ENCODE data around the gene UBE2C.

The UBE2C gene

DNA sequence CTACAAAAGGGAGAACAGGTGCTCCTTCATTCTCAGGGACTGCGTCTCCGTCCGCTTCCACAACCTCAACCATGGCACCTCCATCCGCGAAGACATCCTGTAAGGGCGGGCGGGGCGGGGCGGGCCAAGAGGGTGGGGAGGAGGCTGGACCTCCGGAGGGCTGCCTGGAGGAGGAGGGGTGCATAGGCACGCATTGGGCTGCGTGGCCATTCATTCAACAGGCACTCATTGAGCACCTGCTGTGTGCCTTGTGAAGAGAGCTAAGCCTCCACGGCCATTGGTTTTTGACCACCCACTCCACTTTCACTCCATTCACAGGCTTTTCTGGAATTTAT lies 45.4 kb downstream of the UBE2C start:
- Histone ChIP-seq H2BK12ac (ENCODE audit: low read length in 2 of 2) (no peak overlapping the region), H3K14ac (ENCODE audit: low read length in 2 of 2) (peak overlapping the region in 1 of 2 experiments; percentile 21), H4K91ac (ENCODE audit: low read length) (peak overlapping the region; percentile 34), H4K8ac (ENCODE audit: low read length) (peak overlapping the region; percentile 96), H3K36me3 (ENCODE audit: control insufficient read depth in 1 of 2, insufficient read depth in 2 of 2, low read depth in 1 of 2, low read length in 2 of 2) (peaks cover 5 to 21% of the 10 kb centered on the region in 2 experiments), H3K27ac (ENCODE audit: low read length, poor library complexity, severe bottlenecking) (peak overlapping the region; percentile 12), H3K27me3 (ENCODE audit: control insufficient read depth in 1 of 2, insufficient read depth in 1 of 2, low read length in 2 of 2) (no peaks in the 10 kb centered on the region), H3K4ac (ENCODE audit: low read depth in 1 of 2, low read length in 2 of 2) (peak overlapping the region in 1 of 2 experiments; percentile 88), H3K18ac (ENCODE audit: low read depth in 1 of 2, low read length in 2 of 2) (peak overlapping the region; percentile 1 to 34), H3K9ac (ENCODE audit: low read length) (peak overlapping the region; percentile 90), H3K79me1 (replicated peaks; ENCODE audit: low read length, poor library complexity, severe bottlenecking) (peaks cover 35% of the 10 kb centered on the region), H2AFZ (ENCODE audit: low read depth, low read length) (peak overlapping the region; percentile 49), H3K4me2 (ENCODE audit: low read length, poor library complexity, severe bottlenecking) (peak overlapping the region; percentile 64), H3K4me3 (ENCODE audit: insufficient read depth in 1 of 2, low read depth in 1 of 2, low read length in 2 of 2) (peak overlapping the region; percentile 59 to 94), H2BK120ac (ENCODE audit: low read depth, low read length) (no peak overlapping the region), H3K9me3 (ENCODE audit: control insufficient read depth, low read length) (no peaks in the 10 kb centered on the region), H3K23ac (ENCODE audit: low read length in 2 of 2) (no peak overlapping the region), H2AK5ac (ENCODE audit: low read length, severe bottlenecking) (peak overlapping the region; percentile 57), H3K4me1 (ENCODE audit: control insufficient read depth, insufficient read depth, low read depth, low read length) (peaks cover 23% of the 10 kb centered on the region), H2BK15ac (ENCODE audit: low read depth, poor library complexity, severe bottlenecking) (peak overlapping the region; percentile 8), H2BK5ac (ENCODE audit: low read depth, low read length, poor library complexity, severe bottlenecking) (no peak overlapping the region)
- DNase-seq = no peak
- 8% methylated on average over 4 of the region's 13 CpGs for WGBS

DNA sequence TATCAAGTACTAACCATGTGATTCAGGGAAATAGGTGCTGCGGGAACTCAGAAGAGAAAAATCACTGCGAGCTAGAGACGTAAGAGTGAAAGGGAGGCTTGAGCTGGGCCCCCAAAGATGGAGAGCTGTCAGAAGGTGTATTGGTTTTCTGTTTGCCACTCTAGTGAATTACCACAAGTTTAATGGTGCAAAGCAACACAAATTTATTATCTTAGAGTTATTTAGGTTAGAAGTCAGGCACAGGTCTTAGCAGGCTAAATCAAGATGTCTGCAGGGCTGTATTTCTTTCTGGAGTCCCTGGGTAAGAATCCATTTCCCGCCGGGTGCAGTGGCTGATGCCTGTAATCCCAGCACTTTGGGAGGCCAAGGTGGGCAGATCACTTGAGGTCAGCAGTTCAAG lies 47.5 kb downstream of the UBE2C start:
- Histone ChIP-seq H3K4me1 (ENCODE audit: control insufficient read depth, insufficient read depth, low read depth, low read length) (peaks cover 21% of the 10 kb centered on the region), H3K14ac (ENCODE audit: low read length in 2 of 2) (no peak overlapping the region), H4K8ac (ENCODE audit: low read length) (no peak overlapping the region), H2BK5ac (ENCODE audit: low read depth, low read length, poor library complexity, severe bottlenecking) (no peak overlapping the region), H3K4me2 (ENCODE audit: low read length, poor library complexity, severe bottlenecking) (no peak overlapping the region), H3K27ac (ENCODE audit: low read length, poor library complexity, severe bottlenecking) (no peak overlapping the region), H2BK15ac (ENCODE audit: low read depth, poor library complexity, severe bottlenecking) (no peak overlapping the region), H3K36me3 (ENCODE audit: control insufficient read depth in 1 of 2, insufficient read depth in 2 of 2, low read depth in 1 of 2, low read length in 2 of 2) (peaks cover 3% of the 10 kb centered on the region in 2 experiments), H2BK12ac (ENCODE audit: low read length in 2 of 2) (no peak overlapping the region), H3K79me1 (replicated peaks; ENCODE audit: low read length, poor library complexity, severe bottlenecking) (peaks cover 27% of the 10 kb centered on the region), H3K4me3 (ENCODE audit: insufficient read depth in 1 of 2, low read depth in 1 of 2, low read length in 2 of 2) (no peak overlapping the region), H4K91ac (ENCODE audit: low read length) (no peak overlapping the region), H3K27me3 (ENCODE audit: control insufficient read depth in 1 of 2, insufficient read depth in 1 of 2, low read length in 2 of 2) (no peaks in the 10 kb centered on the region), H3K18ac (ENCODE audit: low read depth in 1 of 2, low read length in 2 of 2) (no peak overlapping the region), H2AK5ac (ENCODE audit: low read length, severe bottlenecking) (no peak overlapping the region), H3K4ac (ENCODE audit: low read depth in 1 of 2, low read length in 2 of 2) (no peak overlapping the region), H3K23ac (ENCODE audit: low read length in 2 of 2) (no peak overlapping the region), H2AFZ (ENCODE audit: low read depth, low read length) (no peak overlapping the region), H3K9me3 (ENCODE audit: control insufficient read depth, low read length) (no peaks in the 10 kb centered on the region), H3K9ac (ENCODE audit: low read length) (no peak overlapping the region), H2BK120ac (ENCODE audit: low read depth, low read length) (no peak overlapping the region)
- 100% methylated on average over 5 of the region's 5 CpGs for WGBS
- no peak for DNase-seq

DNA sequence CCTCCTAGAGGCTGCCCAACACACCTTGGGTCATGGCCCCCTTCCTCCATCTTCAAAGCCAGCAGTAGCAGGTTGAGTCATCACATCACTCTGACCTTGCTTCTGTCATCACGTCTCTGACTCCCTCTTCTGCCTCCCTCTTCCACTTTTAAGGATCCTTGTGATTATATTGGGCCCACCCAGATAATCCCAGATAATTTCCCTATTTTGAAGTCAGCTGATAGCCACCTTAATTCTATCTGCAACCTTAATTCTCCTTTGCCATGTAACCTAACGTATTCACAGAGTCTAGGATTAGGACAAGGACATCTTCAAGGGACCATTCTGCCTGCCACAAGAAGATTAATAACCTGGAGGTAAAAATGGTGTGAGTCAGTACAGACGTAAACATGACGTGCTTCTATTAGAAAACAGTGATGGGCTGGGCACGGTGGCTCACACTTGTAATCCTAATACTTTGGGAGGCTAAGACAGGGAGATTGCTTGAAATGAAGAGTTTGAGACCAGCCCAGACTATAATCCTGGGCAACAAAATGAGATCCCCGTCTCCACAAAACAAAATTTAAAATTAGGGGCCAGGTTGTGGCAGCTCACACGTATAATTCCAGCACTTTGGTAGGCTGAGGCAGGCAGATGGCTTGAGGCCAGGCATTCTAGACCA lies 48.2 kb downstream of the UBE2C start:
- H2BK5ac ChIP-seq (ENCODE audit: low read depth, low read length, poor library complexity, severe bottlenecking) = no peak overlapping the region
- no peak overlapping the region for H3K27ac ChIP-seq (ENCODE audit: low read length, poor library complexity, severe bottlenecking)
- H2BK15ac ChIP-seq (ENCODE audit: low read depth, poor library complexity, severe bottlenecking) = no peak overlapping the region
- no peak overlapping the region for H4K8ac ChIP-seq (ENCODE audit: low read length)
- no peak overlapping the region for H2AFZ ChIP-seq (ENCODE audit: low read depth, low read length)
- no peak overlapping the region for H3K9ac ChIP-seq (ENCODE audit: low read length)
- H3K4ac ChIP-seq (ENCODE audit: low read depth in 1 of 2, low read length in 2 of 2) = no peak overlapping the region
- no peak overlapping the region for H3K14ac ChIP-seq (ENCODE audit: low read length in 2 of 2)
- no peak overlapping the region for H3K18ac ChIP-seq (ENCODE audit: low read depth in 1 of 2, low read length in 2 of 2)
- no peak overlapping the region for H3K4me2 ChIP-seq (ENCODE audit: low read length, poor library complexity, severe bottlenecking)
- peak; percentile 61 for DNase-seq
- no peaks in the 10 kb centered on the region for H3K9me3 ChIP-seq (ENCODE audit: control insufficient read depth, low read length)
- peaks cover 19% of the 10 kb centered on the region for H3K4me1 ChIP-seq (ENCODE audit: control insufficient read depth, insufficient read depth, low read depth, low read length)
- H2AK5ac ChIP-seq (ENCODE audit: low read length, severe bottlenecking) = no peak overlapping the region
- no peaks in the 10 kb centered on the region for H3K27me3 ChIP-seq (ENCODE audit: control insufficient read depth in 1 of 2, insufficient read depth in 1 of 2, low read length in 2 of 2)
- WGBS = 44% methylated on average over 7 of the region's 7 CpGs
- H3K79me1 ChIP-seq (replicated peaks; ENCODE audit: low read length, poor library complexity, severe bottlenecking) = peaks cover 23% of the 10 kb centered on the region
- no peak overlapping the region for H2BK12ac ChIP-seq (ENCODE audit: low read length in 2 of 2)
- H2BK120ac ChIP-seq (ENCODE audit: low read depth, low read length) = no peak overlapping the region
- H4K91ac ChIP-seq (ENCODE audit: low read length) = no peak overlapping the region
- no peak overlapping the region for H3K23ac ChIP-seq (ENCODE audit: low read length in 2 of 2)
- no peaks in the 10 kb centered on the region for H3K36me3 ChIP-seq (ENCODE audit: control insufficient read depth in 1 of 2, insufficient read depth in 2 of 2, low read depth in 1 of 2, low read length in 2 of 2)
- no peak overlapping the region for H3K4me3 ChIP-seq (ENCODE audit: insufficient read depth in 1 of 2, low read depth in 1 of 2, low read length in 2 of 2)

DNA sequence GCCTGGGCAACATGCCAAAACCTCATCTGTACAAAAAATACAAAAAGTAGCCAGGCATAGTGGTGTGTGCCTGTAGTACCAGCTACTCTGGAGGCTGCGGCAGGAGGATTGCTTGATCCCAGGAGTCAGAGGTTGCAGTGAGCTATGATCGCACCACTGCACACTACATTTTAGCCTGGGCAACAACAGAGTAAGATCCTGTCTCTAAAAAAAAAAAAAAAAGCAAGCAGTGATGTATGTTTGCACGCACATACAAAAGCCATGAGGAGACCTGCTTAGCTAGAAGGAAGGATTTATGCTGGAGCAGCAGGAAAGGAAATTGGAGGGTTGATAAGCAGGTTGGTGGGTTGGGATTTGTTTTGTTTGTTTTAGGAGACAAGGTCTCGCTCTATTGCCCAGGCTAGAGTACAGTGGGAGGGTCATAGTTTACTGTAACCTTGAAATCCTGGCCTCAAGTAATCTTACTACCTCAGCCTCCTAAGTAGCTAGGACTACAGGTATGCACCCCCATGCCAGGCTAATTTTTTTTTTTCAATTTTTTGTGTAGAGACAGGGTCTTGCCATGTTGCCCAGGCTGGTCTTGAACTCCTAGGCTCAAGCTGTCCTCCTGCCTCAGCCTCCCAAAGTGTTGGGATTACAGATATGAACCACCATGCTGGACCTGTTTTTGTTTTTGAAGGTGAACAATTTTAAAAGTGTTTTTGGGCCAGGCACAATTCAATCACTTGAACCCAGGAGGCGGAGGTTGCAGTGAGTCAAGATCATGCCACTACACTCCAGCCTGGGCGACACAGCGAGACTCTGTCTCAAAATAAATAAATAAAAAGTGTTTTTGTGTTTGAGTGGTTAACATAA lies 49.0 kb downstream of the UBE2C start:
- Histone ChIP-seq H2BK15ac (ENCODE audit: low read depth, poor library complexity, severe bottlenecking) (no peak overlapping the region), H3K9me3 (ENCODE audit: control insufficient read depth, low read length) (no peaks in the 10 kb centered on the region), H3K18ac (ENCODE audit: low read depth in 1 of 2, low read length in 2 of 2) (no peak overlapping the region), H3K4ac (ENCODE audit: low read depth in 1 of 2, low read length in 2 of 2) (no peak overlapping the region), H3K79me1 (replicated peaks; ENCODE audit: low read length, poor library complexity, severe bottlenecking) (peaks cover 24% of the 10 kb centered on the region), H3K36me3 (ENCODE audit: control insufficient read depth in 1 of 2, insufficient read depth in 2 of 2, low read depth in 1 of 2, low read length in 2 of 2) (no peaks in the 10 kb centered on the region), H2AK5ac (ENCODE audit: low read length, severe bottlenecking) (no peak overlapping the region), H3K4me2 (ENCODE audit: low read length, poor library complexity, severe bottlenecking) (no peak overlapping the region), H2BK5ac (ENCODE audit: low read depth, low read length, poor library complexity, severe bottlenecking) (no peak overlapping the region), H4K91ac (ENCODE audit: low read length) (no peak overlapping the region), H2BK120ac (ENCODE audit: low read depth, low read length) (no peak overlapping the region), H3K27me3 (ENCODE audit: control insufficient read depth in 1 of 2, insufficient read depth in 1 of 2, low read length in 2 of 2) (no peaks in the 10 kb centered on the region), H3K14ac (ENCODE audit: low read length in 2 of 2) (no peak overlapping the region), H4K8ac (ENCODE audit: low read length) (peak overlapping the region; percentile 23), H3K9ac (ENCODE audit: low read length) (no peak overlapping the region), H3K4me1 (ENCODE audit: control insufficient read depth, insufficient read depth, low read depth, low read length) (peaks cover 12% of the 10 kb centered on the region), H2AFZ (ENCODE audit: low read depth, low read length) (no peak overlapping the region), H2BK12ac (ENCODE audit: low read length in 2 of 2) (no peak overlapping the region), H3K23ac (ENCODE audit: low read length in 2 of 2) (no peak overlapping the region), H3K4me3 (ENCODE audit: insufficient read depth in 1 of 2, low read depth in 1 of 2, low read length in 2 of 2) (no peak overlapping the region), H3K27ac (ENCODE audit: low read length, poor library complexity, severe bottlenecking) (no peak overlapping the region)
- WGBS = 99% methylated on average over 5 of the region's 7 CpGs
- no peak for DNase-seq

Data from mesenchymal stem cell (in vitro differentiated cells and primary cell).